Fibroblast of lung (primary cell): ENCODE data around the gene CALY. TPM values are rescaled to one million over a fixed set of nuclear protein-coding genes. Genes with fewer than 3 reads are reported as not detected.

ENCODE experiments used
- DNase-seq, 2 donors: peaks; one replicate each; pipeline versions ENCODE4 v3.0.0 to v3.0.0-alpha.2; 2010; ENCODE audit warnings: low read depth in 2 of 2
- H2AFZ ChIP-seq: 2 replicates; pipeline ENCODE4 v1.5.1; 2012; ENCODE audit warnings: low read length, control low read depth, inconsistent platforms
- H3K27ac ChIP-seq: 2 replicates; pipeline ENCODE4 v1.5.1; 2011; ENCODE audit warnings: low read length, control low read depth; ENCODE audit not compliant: insufficient read depth
- H3K27me3 ChIP-seq: 2 replicates; pipeline ENCODE4 v1.5.1; 2011; ENCODE audit warnings: mild to moderate bottlenecking, low read length; ENCODE audit not compliant: control insufficient read depth, insufficient read depth
- H3K36me3 ChIP-seq: 2 replicates; pipeline ENCODE4 v1.5.1; 2011; ENCODE audit warnings: low read length; ENCODE audit not compliant: control insufficient read depth, insufficient read depth
- H3K4me1 ChIP-seq: 2 replicates; pipeline ENCODE4 v1.5.1; 2011; ENCODE audit warnings: low read length; ENCODE audit not compliant: control insufficient read depth, insufficient read depth; ENCODE audit errors: extremely low read depth
- H3K4me2 ChIP-seq: 2 replicates; pipeline ENCODE4 v1.5.1; 2011; ENCODE audit warnings: low read length, control low read depth; ENCODE audit not compliant: insufficient read depth; ENCODE audit errors: extremely low read depth
- H3K4me3 ChIP-seq, 4 experiments: fragments of 200-600 bp in 1 of 4; sonication (generic) in 1 of 4; replicated peaks in 1 of 4; 2 replicates each; pipeline ENCODE4 v1.5.1; 2011 to 2016; ENCODE audit warnings: low read length in 4 of 4, low read depth in 3 of 4, mild to moderate bottlenecking in 3 of 4, control low read depth in 2 of 4, inconsistent platforms in 1 of 4, mixed read lengths in 1 of 4; ENCODE audit not compliant: insufficient read depth in 1 of 4; ENCODE audit errors: control extremely low read depth in 1 of 4
- H3K79me2 ChIP-seq: 2 replicates; pipeline ENCODE4 v1.5.1; 2012; ENCODE audit warnings: mild to moderate bottlenecking, low read length, inconsistent platforms; ENCODE audit not compliant: control insufficient read depth, insufficient read depth
- H3K9ac ChIP-seq: 2 replicates; pipeline ENCODE4 v1.5.1; 2011; ENCODE audit warnings: mild to moderate bottlenecking, low read length, control low read depth; ENCODE audit not compliant: insufficient read depth
- H3K9me3 ChIP-seq: 2 replicates; pipeline ENCODE4 v1.5.1; 2012; ENCODE audit warnings: low read depth, low read length; ENCODE audit not compliant: control insufficient read depth, insufficient read depth
- H4K20me1 ChIP-seq: 2 replicates; pipeline ENCODE4 v1.5.1; 2011; ENCODE audit warnings: low read length; ENCODE audit not compliant: control insufficient read depth, insufficient read depth; ENCODE audit errors: extremely low read depth
- CTCF ChIP-seq, 2 donors: IDR thresholded peaks in 1 of 2; conservative IDR thresholded peaks in 1 of 2; 1 replicate in 1 of 2; 2 replicates in 1 of 2; pipeline ENCODE4 v1.5.1; 2011 to 2012; ENCODE audit warnings: low read length in 2 of 2, control low read depth in 1 of 2, inconsistent platforms in 1 of 2, low read depth in 1 of 2, mild to moderate bottlenecking in 1 of 2
- EZH2 ChIP-seq: IDR thresholded peaks from 2 replicates; pipeline ENCODE4 v1.5.1; 2012; ENCODE audit warnings: low read length, control low read depth, mild to moderate bottlenecking; ENCODE audit errors: missing control alignments
- polyA minus RNA-seq: library from RNA; depleted of rRNA, polyadenylated mRNA; stranded (reverse); fragments of >200 nt; gene quantifications from 2 replicates; pipeline ENCODE4 v1.2.3, GENCODE V29; 2011; ENCODE audit warnings: low replicate concordance
- polyA plus RNA-seq, 2 donors: library from polyadenylated mRNA; depleted of rRNA in 1 of 2; stranded (reverse) in 1 of 2; unstranded in 1 of 2; fragments of >200 nt; gene quantifications; 2 replicates each; pipeline ENCODE4 v1.2.1, GENCODE V29; 2011 to 2012; ENCODE audit warnings: missing spikeins in 1 of 2
- total RNA-seq: library from RNA; depleted of rRNA; stranded (reverse); fragments of >200 nt; gene quantifications from 2 replicates; pipeline ENCODE4 v1.2.1, GENCODE V29; 2014

Gene CALY
- total RNA-seq (0.26 TPM in 1 of 2 replicates, not detected in the other), polyA plus RNA-seq (0.14 TPM in 1 of 2 replicates, not detected in the other), polyA minus RNA-seq (not detected in 2 replicates)
- 0.69 and 0.92 TPM in 2 replicates for polyA plus RNA-seq (2012)

DNA sequence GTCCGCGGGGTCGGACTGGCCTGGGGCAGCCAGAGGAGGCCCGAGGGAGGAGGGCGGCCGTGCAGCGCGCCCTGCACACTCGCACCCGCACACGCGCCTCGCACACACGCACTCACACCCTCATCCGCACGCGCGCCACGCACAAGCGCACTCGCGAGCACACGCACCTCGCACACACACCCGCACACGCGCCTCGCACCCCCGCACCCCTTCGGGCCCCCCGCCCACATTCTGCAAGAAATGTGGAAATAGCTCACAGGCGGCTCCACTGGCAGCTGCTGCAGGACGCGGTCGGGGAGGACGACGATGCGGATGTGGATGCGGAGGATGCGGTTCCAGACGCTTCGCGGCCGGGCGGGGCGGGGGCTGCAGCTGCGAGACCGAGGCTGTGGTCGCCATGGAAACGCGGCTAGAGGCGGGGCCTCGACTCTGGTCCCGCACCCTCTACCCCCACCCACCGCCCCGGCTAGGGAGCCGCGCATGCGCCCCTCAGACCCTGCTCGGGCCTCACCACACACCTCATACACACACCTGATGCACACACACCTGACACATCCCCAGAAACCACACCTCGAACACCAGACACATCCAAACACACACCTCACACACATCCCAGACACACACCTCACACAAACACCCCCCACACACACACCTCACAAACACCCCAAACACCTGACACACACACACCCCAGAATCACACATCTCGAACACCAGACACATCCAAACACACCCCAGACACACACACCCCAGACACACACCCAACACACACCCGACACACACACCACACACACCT, at the start of gene CALY:
Gene CALY, minus strand, starts transcription at position 320 of the 793 bp plus-strand sequence. CDS start 7,907 bp downstream, outside the sequence.
- DNase-seq, result no peak
- no peak within 1 kb of the TSS for H3K9ac ChIP-seq
- peak within 1 kb of the TSS in 1 of 4 experiments; percentile 49 for H3K4me3 ChIP-seq
- H3K36me3 ChIP-seq, result no peaks in the 10 kb centered on the region
- H3K4me1 ChIP-seq, result no peaks in the 10 kb centered on the region
- no peaks in the 10 kb centered on the region for H3K79me2 ChIP-seq
- no peak within 1 kb of the TSS for H2AFZ ChIP-seq
- TF ChIP-seq EZH2 (peak; percentile 88), CTCF (conservative IDR thresholded peaks at IDR 0.05 in 1 of 2, IDR thresholded peaks at IDR 0.05 in 1 of 2; ENCODE audit: low read depth in 1 of 2, low read length in 2 of 2) (no peak)
- peaks cover 32% of the 10 kb centered on the region for H3K27me3 ChIP-seq
- no peaks in the 10 kb centered on the region for H3K9me3 ChIP-seq
- no peak within 1 kb of the TSS for H3K27ac ChIP-seq
- H3K4me2 ChIP-seq, result no peak within 1 kb of the TSS
- H4K20me1 ChIP-seq, result no peaks in the 10 kb centered on the region

DNA sequence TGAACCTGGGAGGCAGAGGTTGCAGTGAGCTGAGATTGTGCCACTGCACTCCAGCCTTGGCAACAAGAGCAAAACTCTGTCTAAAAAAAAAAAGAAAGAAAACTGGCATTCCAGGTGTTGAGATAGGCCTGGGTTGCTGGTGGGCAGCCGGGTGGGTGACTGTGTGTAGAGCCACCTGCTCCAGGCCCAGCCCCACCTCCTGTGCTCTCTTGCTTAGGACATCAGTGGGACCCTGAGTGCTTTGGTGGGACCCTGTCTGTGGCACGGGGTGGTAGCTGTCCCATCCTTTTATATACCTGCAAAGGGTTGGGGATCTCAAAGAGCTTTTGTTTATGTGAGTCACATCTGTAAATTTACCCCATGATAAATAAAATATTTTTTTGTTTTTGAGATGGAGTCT, 48.5 kb upstream of the CALY start:
- Histone ChIP-seq H3K9me3 (no peaks in the 10 kb centered on the region), H3K27ac (no peak overlapping the region), H2AFZ (no peak overlapping the region), H3K79me2 (no peaks in the 10 kb centered on the region), H3K9ac (no peak overlapping the region), H3K4me2 (no peak overlapping the region), H3K36me3 (no peaks in the 10 kb centered on the region), H3K27me3 (no peaks in the 10 kb centered on the region), H3K4me1 (no peaks in the 10 kb centered on the region), H4K20me1 (no peaks in the 10 kb centered on the region), H3K4me3 (no peak overlapping the region)
- no peak for DNase-seq
- TF ChIP-seq CTCF (conservative IDR thresholded peaks at IDR 0.05 in 1 of 2, IDR thresholded peaks at IDR 0.05 in 1 of 2; ENCODE audit: low read depth in 1 of 2, low read length in 2 of 2) (no peak), EZH2 (no peak)

- no peaks in the 10 kb centered on the region for H3K36me3 ChIP-seq
- H2AFZ ChIP-seq, result no peak overlapping the region
- no peaks in the 10 kb centered on the region for H3K4me1 ChIP-seq
- no peak overlapping the region for H3K4me3 ChIP-seq
- no peaks in the 10 kb centered on the region for H3K79me2 ChIP-seq
- no peak overlapping the region for H3K27ac ChIP-seq
- DNase-seq, result no peak
- no peak for TF ChIP-seq EZH2
- TF ChIP-seq CTCF (conservative IDR thresholded peaks at IDR 0.05 in 1 of 2, IDR thresholded peaks at IDR 0.05 in 1 of 2; ENCODE audit: low read depth in 1 of 2, low read length in 2 of 2), result no peak
- H4K20me1 ChIP-seq, result no peaks in the 10 kb centered on the region
- no peak overlapping the region for H3K4me2 ChIP-seq
- no peaks in the 10 kb centered on the region for H3K9me3 ChIP-seq
- no peak overlapping the region for H3K9ac ChIP-seq
- no peaks in the 10 kb centered on the region for H3K27me3 ChIP-seq
These were observed 47.4 kb upstream of the CALY start for GRCh38 chr10:133384071-133384470.
